Upper lobe of left lung (tissue), 4 donors: ENCODE measurements around the gene SLC35G3.

Source experiments
- EP300 ChIP-seq, 4 donors: sonication (generic); formaldehyde crosslinking; IDR thresholded peaks; one replicate each; pipeline ENCODE4 v1.5.1; 2017; ENCODE audit warnings: antibody characterized with exemption in 4 of 4, control low read depth in 2 of 4
- POLR2A ChIP-seq, 4 donors: fragments of 450-650 bp; IDR thresholded peaks; one replicate each; pipeline ENCODE4 v1.5.1; 2016 to 2017; ENCODE audit warnings: antibody characterized with exemption in 4 of 4, mild to moderate bottlenecking in 2 of 4
- TF ChIP-seq, protein P1 (sequence below), 6 experiments: fragments of 450-650 bp in 4 of 6; fragments of 200-600 bp in 2 of 6; sonication (generic) in 2 of 6; IDR thresholded peaks; one replicate each; pipeline ENCODE4 v1.5.1; 2016 to 2019; ENCODE audit warnings: antibody characterized with exemption in 6 of 6

DNA sequence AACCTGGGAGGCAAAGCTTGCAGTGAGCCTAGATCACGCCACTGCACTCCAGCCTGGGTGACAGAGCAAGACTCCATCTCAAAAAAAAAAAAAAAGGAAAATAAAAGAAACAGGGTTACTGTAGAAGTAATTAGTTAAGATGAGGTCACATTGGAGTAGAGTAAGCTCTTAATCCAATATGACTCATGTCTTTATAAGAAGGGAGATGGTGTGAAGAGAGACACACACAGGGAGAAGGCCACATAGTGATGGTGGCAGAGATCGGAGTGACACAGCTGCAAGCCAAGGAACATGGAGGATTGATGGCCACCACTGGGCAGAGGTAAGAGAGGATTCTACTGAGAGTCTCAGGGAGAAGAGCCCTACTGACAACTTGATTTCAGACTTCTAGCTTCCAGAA lies 33.4 kb upstream of the SLC35G3 start:
- TF ChIP-seq, protein P1, sequence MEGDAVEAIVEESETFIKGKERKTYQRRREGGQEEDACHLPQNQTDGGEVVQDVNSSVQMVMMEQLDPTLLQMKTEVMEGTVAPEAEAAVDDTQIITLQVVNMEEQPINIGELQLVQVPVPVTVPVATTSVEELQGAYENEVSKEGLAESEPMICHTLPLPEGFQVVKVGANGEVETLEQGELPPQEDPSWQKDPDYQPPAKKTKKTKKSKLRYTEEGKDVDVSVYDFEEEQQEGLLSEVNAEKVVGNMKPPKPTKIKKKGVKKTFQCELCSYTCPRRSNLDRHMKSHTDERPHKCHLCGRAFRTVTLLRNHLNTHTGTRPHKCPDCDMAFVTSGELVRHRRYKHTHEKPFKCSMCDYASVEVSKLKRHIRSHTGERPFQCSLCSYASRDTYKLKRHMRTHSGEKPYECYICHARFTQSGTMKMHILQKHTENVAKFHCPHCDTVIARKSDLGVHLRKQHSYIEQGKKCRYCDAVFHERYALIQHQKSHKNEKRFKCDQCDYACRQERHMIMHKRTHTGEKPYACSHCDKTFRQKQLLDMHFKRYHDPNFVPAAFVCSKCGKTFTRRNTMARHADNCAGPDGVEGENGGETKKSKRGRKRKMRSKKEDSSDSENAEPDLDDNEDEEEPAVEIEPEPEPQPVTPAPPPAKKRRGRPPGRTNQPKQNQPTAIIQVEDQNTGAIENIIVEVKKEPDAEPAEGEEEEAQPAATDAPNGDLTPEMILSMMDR (IDR thresholded peaks at IDR 0.05), result no peak
- TF ChIP-seq POLR2A (IDR thresholded peaks at IDR 0.05) (no peak), EP300 (IDR thresholded peaks at IDR 0.05) (no peak)
